HG02798 (cell line): ENCODE measurements around the gene SGCD.

Experiments
- ATAC-seq: cut with Tn5 transposase; IDR thresholded peaks from one replicate; pipeline ENCODE4 v1.9.1; 2021; ENCODE audit warnings: mild to moderate bottlenecking; ENCODE audit not compliant: unreplicated experiment, poor library complexity

SGCD gene

DNA sequence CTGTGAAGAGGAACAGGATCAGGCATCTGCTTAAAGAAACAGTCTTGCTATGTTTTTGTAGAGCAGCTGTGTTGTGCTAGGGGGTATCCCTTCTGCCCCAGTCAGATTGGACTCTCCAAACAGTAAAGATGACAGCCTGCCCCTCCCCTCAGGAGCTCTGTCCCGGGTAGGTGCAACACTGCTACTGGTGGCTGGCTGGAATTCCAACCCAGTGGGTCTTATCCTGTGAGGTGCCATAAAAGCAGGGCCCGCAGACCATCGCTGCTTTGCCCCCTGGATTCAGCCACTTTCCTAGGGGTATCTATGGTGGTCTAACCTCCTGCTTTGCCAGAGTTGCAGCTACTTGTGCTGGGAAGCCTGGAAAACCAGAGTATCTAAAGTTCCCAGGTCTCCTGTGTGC, 408.5 kb downstream of the SGCD start:
- ATAC-seq: no peak

DNA sequence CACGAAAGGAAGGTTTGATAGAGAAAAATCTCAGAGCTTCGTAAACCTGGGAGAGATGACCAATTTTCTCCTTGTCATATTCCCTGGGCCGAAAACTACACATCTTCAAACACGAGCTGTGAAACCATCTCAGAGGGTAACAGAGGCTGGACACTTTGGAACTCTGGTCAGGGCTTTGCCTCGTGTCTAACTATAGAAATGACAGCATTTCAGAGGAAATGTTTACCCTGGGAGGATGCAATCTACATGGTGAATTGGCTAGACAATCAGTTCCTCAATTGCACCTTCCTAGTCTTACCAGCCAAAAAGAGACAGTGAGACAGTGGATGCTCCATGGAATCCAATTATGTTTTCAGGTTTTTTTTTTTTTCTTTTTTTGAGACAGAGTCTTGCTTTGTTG, 414.6 kb downstream of the SGCD start:
- ATAC-seq: no peak

DNA sequence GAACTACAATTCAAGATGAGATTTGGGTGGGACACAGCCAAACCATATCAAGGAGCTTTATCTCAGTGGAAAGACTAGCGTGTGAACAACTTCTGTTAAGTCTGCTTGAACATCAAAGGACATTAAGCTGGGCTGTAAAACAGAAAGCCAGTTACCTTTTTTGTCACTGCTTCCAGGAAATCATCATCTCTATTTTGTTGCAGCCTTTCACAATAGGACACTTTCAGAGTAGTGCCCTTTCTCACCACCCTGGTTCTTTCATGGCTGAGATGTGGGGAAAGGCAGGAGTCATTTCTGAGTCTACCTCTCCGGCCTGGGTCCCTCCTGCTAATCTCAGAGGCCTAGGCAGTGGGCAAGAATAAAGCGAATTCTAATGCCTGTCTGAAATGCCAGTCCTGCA, 426.9 kb downstream of the SGCD start:
- no peak for ATAC-seq

DNA sequence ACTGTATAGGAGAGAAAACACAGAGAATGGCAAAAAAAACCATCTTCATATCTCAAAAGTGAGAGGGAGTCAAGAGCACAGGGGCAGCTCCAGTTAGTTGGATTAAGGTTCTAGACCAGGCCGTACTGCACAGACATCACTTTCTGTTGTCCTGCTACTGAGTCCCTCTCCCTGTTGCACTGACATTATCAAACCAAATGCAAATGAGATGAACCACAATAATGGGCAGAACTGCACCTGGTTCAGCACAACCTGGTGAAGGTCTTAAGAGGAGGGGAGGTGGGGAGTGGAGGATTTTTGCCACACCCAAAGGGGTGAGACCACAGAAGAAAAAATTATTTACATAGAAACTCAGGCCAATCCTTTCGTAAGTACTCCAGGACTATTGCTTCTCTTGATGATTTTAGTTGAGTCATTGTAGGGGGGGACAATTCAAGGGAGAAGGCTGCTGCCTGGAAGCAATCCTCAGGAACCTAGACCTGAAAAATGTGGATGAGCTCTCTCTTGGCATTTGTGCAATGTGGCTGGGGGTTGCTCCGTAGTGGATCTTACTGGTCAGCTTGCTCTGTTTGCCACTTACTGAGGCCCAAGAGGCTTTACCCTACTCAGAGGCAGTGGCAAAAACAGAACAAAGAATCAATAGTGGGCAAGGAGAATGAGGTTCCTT, 428.6 kb downstream of the SGCD start:
- ATAC-seq: no peak

DNA sequence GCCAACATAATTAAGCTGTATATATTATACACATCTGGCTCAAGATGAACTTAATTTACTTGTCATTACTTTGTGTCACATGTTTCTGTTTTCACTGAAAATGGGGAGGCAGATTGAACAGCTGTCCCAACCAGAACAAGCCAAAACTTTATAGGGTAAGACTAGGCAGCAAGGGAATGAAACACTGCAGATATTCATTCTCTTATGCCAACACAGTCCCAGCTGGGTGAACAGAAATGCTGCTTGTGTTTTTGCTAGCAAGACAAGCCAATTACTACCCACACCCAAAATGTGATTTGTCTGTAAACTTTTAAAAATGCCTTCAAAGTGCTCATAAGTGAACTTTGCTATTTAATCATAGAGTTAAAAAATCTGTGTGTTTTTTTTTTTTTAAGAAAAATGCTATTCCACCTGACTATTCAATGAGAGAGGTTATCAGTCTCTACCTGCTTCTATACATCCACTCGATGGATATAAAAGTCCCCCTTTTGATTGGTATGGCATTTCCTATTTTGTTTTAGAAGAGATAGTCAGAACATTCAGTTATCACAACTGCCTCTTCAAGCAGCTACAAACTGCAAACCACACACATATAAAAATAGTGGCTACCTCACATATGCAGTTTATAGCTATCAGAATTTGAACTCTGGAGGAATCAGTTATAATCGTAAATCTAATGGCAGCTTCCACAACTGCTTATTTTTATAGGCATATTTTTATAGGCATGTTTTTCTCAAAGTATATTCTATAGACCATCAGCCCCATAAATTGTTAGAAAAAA, 431.2 kb downstream of the SGCD start:
- ATAC-seq: no peak

DNA sequence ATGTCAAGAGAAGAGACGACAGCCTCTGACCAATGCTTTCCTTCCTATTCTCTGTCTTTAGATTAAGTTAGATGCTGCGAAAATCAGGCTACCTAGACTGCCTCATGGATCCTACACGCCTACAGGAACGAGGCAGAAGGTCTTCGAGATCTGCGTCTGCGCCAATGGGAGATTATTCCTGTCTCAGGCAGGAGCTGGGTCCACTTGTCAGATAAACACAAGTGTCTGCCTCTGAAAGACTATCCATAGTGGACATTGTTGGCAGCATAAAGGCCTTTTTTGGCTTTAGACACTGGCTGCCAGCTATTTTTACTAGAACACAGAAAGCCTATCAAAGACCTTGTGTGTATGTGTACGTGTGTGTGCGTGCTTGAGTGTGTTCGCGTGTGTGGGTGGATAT, 432.2 kb downstream of the SGCD start:
- ATAC-seq: no peak

DNA sequence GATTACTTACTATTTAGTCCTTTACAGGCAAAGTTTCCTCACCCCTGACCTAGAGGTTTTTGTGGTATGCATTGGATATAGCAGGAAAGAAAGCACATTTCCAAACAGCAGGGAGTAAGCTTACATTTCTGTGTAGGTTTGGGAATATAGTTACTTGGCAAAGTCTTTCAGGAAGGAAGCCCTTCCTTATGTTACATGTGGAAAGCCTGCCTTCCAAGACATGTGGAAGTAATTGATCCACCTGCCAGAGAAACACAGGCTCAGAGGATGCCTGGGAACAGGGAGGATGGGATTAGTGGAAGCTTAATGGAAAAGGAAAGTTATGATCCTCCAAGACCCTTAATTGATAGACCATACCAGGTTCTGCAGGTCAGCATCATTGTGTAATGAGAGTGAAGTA, 435.8 kb downstream of the SGCD start:
- no peak for ATAC-seq

DNA sequence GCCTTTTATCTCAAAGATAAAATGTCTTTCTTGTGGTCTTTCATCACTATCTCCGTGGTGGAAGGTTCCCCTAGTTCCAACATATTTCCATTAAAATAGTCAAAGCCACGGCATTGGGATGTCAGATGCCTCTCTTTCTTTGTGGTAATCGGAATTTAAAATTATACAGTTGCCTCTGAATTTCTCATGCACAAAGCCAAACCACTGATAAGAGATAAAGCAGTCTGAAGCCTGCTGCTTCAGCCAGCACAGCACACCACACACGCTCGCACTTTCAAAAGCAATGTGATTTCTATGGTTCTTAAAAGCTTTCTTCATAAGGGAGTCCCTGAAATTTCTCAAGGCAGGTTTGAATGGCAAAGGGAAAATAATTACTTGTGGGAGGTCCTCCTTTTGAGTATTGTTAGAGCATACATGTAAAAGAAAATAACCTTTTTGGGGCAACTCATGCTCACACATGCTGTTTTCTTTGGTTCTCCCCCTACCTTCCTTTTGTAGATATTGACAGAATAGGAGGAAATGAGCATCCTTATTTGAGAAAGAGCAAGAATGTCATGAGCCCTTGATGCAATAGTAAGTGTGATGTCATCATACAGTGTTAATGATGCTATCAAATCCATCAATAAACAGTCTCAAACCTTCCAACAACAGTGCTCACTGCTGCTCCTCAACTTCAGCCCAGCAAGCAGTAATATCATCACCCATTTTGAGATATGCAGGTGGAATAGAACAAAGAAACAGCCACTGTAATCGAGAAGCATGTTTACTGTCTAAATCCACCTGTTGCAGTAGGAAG, 437.4 kb downstream of the SGCD start:
- ATAC-seq: no peak

DNA sequence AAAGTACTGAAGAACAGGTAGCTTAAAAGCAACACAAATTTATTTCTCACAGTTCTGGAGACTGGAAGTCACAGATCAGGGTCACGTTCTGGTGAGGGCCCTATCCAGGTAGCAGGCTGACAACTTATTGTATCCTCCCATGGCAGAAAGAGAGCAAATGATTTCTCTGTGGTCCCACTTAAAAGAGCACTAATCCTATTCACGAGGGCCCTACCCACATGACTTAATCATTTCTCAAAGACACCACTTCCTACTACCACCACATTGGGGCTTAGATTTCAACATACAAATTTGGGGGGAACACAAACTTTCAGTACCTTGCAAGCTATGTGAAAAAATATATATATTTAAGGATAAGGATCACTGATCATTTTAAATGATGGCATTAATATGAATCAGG, 447.3 kb downstream of the SGCD start:
- ATAC-seq: no peak

DNA sequence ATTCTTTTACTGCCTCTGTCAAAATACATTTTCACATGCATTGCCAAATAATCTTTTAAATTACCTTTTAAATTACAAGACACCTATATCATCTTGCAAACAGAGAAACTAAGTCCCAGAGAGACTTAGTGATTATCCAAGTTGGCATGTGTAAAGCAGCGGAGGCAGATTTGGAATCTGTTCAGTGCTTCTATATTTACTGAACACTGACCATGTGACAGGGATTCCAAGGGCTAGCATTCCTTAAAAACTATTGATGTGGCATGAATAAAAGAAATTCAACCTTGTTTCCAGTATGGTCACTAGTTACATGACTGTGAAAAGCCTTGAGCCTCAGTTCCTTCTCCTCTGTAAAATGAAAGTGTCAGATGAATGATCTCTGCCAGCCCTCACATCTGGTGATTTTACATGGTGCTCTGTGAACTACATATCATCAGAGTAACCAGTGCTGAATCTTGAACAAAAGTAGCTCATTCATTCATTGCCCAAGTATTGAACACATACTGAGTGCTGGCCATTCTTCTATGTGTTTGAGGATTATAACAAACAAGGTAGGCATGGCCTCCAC, 451.3 kb downstream of the SGCD start:
- ATAC-seq: no peak

DNA sequence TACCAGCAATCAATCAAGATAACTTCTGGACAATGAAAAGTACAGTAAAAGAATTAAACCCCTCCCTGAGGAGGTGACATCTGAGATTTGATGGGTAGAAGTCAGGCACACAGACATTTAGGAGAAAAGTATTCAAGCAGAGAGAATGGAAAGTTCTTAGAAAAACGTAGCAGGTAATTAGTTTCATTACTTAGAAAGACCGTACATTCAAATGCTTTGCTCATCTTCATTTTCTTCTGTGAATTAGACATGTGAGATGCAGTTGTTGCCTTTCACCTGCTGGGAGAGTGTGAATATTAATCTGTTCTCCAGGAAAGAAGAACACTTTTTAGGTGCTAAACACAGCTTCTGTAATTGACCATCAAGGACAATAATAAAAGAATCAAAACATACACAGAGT, 451.8 kb downstream of the SGCD start:
- no peak for ATAC-seq

DNA sequence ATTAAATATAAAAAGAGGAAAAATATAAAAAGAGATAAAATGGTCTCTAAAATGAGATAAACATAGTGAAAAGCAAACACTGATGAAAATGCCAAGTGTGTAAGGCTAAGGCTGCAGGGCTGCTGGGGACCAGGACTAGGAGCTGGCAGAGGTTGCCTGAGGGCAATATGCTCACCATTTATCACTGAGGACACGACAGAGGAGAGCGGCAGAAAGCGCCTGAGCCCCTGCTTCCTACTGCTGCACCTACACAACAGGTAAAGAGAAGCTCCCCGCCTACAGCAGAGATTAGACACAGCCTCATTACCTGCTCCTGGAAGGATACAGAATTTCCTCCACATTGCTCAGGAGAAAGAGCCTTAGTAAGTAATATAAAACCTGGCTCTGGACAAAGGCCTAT, 452.5 kb downstream of the SGCD start:
- ATAC-seq: no peak

DNA sequence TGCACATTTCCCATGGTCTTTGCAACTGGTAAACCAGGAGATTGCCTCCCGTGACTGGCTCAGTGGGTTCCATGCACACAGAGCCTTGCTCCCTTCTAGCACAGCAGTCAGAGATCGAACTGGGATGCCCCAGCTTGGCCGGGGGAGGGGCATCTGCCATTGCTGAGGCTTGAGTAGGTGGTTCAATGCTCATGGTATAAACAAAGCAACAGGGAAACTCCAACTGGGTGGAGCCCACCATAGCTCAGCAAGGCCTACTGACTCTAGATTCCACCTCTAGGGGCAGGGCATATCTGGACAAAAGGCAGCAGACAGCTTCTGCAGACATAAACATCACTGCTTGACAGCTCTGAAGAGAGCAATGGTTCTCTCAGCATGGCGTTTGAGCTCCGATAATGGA, 456.1 kb downstream of the SGCD start:
- no peak for ATAC-seq

DNA sequence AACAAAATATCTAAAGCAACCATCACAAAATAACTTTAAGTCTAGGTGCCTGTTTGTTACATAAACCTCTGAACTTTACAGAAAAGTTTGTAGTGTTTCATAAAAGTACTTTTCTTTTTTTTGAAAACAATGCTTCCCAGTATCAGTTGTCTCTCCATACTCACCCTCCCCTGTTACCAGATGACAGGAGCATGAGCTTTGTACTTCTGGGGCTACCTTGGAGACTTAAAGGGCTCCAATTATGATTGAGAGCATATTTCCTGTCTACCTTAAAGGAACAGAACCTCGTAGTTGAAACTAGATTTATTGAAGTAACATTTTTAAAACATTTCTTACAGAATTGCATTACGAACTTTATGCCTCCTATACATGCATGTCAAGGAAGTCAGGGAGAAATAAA, 467.7 kb downstream of the SGCD start:
- ATAC-seq: no peak

DNA sequence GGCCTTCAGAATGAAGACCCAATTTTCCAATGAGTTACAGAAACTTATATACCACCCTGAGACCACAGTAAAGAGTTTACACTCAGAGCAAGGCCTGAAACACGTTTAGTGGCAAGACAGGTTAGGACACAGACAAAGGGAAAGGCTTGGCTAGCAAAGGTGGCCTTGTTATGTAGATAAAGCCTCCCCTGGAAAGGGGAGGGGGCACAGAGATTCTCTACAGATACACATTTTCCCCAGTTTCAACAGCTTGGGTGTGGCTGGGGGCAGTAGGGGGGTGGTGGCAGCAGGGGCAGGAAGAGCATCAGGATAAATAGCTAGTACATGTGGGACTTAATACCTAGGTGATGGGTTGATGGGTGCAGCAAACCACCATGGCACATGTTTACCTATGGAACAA, 471.2 kb downstream of the SGCD start:
- no peak for ATAC-seq

DNA sequence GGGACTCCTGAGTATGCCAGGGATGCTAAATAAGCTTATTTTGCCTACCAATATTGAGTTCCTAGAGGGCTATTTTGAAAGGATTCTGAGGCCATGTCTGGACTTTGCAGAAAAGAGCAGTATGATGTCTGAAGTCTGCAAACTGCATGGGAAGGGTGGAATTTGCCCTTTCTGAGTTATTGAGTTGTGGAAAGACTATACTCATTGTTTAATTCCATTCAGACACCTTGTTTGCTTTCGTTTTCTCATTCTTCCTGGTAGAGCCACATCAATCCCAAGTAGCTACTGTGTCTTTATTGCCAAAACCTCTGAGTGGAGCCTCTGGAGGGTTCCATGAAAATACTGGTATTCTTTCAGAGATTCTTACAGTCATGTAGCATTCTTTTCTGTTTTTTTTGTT, 472.2 kb downstream of the SGCD start:
- no peak for ATAC-seq

DNA sequence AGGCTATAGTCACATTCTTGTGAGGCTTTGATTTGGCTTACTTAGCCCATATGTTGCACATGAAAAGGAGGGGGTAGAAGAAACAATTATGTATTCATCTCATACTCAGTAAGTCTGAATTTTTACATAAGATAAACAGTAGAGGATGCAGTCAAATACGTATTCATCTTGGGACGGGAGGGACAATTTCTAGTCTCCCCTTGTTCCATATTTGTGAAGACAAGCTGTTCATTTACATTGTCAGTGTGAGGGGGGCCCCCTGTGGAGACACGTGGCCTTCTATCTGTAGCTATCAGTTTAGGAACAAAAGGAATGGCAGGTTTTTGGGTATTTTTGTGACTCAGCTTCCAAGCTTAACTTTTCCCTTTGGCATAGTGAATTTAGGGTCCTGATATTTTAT, 474.0 kb downstream of the SGCD start:
- ATAC-seq: no peak

DNA sequence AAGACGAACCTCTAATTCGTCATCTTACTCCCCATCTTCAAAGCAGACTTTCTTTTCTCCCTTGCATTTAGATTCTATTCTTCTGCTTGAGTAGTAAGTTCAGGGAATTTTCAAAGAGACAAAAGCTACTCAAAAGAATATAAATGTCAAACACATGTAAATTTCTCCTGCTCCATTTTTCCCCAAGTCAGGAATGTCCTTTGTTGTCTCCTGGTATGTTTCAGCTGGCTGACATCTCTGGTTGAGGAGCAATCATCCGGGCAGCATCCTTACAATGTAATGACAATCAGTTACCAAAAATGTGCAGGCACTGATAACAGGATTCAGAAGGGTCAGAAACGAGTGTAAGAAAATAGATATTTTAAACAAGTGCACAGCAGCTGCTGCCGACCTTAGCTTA, 475.5 kb downstream of the SGCD start:
- ATAC-seq: no peak

DNA sequence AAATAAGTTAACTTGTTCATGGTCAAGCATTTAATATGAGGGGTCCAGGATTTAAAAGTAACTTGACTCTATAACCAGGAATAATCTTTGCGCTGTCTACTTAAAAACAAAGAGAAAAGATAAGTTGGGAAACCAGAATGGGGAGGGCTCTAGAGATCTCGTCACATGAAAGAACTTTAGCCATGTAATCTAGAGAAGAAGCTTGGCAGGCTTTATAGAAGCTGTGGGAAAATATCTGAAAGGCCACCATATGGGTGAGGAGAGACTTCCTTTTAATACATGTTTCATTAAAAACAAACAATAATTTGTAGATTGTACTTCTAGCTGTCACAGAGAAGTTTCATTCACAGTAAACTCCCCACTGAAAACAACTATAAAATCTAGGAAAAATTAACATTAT, 476.4 kb downstream of the SGCD start:
- no peak for ATAC-seq

DNA sequence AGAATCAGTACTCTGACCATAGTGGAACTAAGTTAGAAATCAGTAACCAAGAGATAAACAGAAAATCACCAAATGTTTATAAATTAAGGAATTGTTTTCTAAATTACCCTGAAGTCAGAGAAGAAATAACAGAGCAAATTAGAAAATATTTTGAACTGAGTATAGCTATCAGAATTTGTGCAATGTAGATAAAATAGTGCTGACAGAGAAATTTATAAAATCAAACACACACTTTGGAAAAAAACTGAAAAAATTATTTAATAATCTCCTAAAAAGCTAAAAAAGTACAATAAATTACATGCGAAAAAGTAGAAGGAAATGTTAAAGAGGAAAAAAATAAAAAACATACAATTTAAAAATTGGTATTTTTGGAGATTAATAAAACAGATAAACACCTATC, 486.0 kb downstream of the SGCD start:
- ATAC-seq: no peak

DNA sequence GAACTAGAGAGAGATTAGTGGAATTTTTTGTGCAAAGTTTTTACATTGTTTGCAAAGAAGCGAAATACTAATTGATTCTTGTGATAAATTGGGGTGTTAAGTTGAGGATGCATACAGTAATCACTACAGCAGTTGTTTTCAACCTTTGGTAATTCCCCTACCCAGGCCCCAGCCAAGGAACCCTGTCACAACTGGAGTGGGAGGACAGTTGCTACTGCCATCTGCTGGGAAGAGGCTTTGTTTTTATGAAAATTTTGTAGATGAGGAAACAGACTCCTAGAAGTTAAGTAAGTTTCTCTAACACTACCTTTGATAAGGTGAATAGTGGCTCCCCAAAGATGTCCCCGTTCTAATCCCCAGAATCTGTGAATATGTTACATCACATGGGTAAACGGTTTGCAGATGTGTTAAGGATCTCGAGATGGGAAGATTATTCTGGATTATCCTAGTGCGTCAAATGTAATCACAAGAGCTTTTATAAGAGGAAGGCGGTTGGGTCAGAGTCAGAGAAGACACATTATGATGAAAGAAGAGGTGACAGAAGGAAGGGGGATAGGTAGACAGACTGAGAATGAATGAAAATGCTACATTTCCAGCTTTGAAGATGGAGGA, 489.1 kb downstream of the SGCD start:
- peak; percentile 77 for ATAC-seq
